ENCODE data around the gene FIS1.

DNA sequence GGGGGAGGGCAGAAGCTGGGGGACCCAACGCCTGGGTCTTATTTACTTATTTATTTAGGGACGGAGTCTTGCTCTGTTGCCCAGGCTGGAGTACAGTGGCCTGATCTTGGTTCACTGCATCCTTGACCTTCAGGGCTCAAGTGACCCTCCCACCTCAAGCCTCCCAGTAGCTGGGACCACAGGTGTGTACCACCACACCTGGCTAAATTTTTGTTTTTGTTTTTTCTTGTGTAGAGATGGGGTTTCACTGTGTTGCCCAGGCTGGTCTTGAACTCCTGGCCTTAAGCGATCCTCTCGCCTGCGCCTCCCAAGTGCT lies 42.3 kb downstream of the FIS1 start:
- TF ChIP-seq, protein P1, sequence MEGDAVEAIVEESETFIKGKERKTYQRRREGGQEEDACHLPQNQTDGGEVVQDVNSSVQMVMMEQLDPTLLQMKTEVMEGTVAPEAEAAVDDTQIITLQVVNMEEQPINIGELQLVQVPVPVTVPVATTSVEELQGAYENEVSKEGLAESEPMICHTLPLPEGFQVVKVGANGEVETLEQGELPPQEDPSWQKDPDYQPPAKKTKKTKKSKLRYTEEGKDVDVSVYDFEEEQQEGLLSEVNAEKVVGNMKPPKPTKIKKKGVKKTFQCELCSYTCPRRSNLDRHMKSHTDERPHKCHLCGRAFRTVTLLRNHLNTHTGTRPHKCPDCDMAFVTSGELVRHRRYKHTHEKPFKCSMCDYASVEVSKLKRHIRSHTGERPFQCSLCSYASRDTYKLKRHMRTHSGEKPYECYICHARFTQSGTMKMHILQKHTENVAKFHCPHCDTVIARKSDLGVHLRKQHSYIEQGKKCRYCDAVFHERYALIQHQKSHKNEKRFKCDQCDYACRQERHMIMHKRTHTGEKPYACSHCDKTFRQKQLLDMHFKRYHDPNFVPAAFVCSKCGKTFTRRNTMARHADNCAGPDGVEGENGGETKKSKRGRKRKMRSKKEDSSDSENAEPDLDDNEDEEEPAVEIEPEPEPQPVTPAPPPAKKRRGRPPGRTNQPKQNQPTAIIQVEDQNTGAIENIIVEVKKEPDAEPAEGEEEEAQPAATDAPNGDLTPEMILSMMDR (IDR thresholded peaks at IDR 0.05), result no peak
- no peak for TF ChIP-seq POLR2A (IDR thresholded peaks at IDR 0.05)
